ENCODE measurements around the gene SLC24A3. TPM values are rescaled to one million over a fixed set of nuclear protein-coding genes. Genes with fewer than 3 reads are reported as not detected.

SLC24A3 gene
- total RNA-seq, 1 experiment from 2014 or later = not detected

GRCh38 chr20:19271879-19272651, 59.6 kb downstream of the SLC24A3 start:
- no peak for DNase-seq (ENCODE audit: low spot score)

DNA sequence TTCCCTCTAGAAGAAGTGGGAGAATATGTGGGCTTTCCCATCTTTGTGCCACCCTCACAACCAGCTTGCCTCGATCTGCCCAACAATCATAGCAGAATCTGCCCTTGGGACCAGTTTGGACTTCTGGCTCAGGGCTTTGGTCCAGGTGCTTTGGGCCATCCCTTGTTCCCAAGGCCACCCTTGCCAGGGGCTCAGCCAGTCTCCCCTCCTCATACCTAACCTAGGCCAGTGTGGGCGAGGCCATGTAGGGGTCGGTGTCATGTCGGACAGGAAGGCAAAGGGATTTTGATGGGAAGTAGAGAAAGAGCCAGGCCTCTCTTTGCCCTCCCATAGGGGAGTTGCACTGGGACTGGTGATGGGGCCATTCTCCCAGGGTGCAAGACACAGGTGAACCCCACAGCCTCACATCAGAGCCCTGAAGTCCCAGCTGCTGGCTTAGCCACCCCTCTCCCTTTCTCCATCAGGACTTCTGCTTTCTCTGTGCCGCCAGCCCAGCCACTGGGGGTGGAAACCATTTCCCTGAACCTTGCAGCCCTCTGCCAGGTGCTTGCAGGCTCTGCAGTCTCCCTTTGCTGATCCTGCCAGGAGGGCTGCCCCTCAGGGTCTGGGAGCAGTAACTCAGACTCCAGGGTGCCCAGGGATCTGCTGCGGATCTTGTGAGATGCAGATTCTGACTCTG, 60.7 kb downstream of the SLC24A3 start:
- no peak for DNase-seq (ENCODE audit: low spot score)

- DNase-seq (ENCODE audit: low spot score) = no peak
Measured at GRCh38 chr20:19274001-19274400, 61.6 kb downstream of the SLC24A3 start.

GRCh38 chr20:19274412-19275015, 62.1 kb downstream of the SLC24A3 start:
- no peak for DNase-seq (ENCODE audit: low spot score)

DNA sequence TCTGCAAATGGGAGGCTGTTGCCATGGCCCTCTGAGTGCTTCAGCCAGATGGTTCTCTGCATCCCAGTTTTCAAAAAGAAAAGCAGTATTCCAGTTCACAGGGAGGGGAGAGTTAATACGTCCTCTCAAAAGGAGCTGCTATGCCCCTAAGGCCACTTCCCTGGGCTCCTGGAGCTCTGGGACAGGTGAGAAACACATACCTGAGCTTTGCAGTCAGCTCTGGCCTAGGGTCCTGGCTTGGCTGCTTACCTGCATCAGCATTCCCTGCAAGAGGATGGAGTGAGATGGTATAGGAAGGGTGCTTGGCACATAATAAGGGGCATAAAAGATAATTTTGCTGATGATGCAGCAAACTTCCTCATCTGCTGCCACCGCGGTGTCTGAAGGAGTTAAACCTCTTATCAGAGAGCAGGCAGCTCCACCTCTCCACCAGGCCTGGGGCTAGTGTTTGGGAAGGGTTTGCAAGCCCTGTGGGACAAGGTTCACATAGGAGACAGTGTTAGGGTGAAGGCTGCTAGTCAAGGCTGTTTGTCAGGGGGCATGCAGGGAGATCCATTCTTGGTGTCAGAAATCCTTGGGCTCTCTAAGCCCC, 62.7 kb downstream of the SLC24A3 start:
- no peak for DNase-seq (ENCODE audit: low spot score)

DNA sequence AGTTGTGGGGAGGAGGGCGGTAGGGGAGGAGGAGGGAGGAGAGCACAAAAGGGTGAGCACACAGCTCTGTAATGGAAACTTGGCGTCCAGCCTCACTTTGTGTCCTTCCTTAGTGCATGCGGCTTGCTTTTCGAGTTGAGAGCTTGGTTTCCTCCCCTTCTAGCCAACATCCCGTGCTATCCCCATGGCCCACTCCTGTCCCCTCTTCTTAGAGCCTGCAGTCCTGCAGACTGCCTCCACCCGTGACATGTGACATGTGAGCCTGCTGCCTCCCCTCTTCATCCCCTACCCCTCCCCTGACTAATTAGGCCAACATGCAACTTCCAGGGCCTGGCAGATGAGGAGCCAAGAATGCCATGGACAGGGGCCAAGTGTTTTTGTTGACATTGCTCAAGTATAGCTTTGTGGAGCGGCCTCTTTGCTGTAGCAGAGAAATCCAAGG, 63.2 kb downstream of the SLC24A3 start:
- DNase-seq (ENCODE audit: low spot score) = no peak

DNA sequence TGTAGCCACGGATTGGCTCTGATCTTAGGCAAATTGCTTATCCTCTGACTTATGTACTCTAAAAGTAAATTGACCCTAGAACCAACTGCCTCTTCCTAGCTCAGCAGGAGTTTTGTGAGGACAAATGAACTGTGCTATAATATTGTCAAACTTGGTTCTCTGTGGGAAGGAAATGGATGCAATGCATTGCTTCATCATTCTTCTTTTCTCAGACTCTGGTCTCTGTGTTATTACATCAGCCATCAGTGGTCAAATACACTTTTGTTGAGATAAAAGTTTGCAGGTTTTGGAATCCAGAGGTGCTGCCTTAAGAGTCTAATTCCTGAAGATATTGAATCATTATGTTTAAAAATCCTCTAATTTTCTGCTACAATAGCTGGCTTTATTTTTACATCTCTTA, 64.9 kb downstream of the SLC24A3 start:
- DNase-seq (ENCODE audit: low spot score) = no peak

DNA sequence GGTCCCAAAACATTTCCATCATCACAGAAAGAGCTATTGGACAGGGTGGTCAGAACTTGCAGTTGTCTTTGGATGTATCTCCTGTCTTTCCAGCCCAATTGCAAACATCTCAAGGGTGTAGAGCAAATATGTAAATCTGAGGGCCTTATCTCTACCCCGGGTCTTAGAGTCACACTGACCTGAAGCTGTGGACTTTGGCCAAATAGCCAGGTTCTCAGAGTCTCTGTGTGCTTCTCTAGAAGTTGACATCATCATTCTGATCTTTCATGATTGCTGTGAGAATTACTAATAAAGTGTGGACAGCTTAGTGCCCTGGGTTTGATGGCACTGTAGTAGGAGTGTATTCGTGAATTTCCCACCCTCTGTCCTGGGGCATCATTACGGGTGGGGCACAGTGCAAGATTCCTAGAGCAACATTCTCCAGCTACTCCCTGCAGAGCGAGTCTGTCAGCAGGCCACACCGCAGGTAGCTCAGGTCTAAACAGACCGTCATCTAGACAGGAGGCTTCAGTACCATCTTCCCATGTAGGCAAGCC, 71.1 kb downstream of the SLC24A3 start:
- DNase-seq (ENCODE audit: low spot score) = no peak

DNA sequence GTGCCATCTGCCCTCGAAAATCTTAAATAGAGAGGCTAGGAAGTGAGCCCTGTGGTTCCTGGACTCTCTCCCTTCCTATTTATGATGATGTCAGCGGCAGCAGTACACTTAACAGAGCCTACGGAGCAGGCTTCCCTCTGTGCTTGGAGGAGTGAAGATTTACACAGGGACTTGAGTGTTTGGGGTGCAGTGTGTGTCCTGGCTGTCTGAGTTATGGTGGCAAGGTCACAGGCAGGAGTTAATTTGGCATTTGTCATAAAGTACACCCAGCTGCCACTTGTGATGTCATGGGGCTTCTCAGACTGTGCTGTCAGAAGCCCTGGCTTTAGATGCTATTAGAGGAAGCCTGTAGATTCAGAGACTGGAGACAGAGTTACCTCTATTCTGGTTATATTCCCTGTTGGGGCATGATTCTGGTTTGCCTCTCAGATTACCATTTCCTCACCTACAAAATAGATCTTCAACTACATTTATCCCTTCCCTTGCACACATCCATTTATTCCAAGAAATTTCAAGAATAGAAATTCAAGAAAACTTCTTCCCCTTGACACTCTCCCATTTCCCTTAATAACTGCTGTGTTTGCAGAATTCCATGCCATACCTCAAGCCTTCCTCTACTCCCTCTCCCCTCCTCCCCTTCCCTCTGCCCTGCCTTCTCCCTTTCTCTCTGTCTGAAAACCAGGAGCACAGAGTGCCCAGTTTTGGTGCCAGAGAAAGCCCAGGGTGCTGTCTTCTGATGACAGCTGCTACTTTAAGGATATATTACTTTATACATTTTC, 72.1 kb downstream of the SLC24A3 start:
- no peak for DNase-seq (ENCODE audit: low spot score)

- no peak for DNase-seq (ENCODE audit: low spot score)
Measured at GRCh38 chr20:19285436-19285835, 73.0 kb downstream of the SLC24A3 start.

- DNase-seq (ENCODE audit: low spot score) = no peak
Measured at GRCh38 chr20:19288061-19288460, 75.6 kb downstream of the SLC24A3 start.

DNA sequence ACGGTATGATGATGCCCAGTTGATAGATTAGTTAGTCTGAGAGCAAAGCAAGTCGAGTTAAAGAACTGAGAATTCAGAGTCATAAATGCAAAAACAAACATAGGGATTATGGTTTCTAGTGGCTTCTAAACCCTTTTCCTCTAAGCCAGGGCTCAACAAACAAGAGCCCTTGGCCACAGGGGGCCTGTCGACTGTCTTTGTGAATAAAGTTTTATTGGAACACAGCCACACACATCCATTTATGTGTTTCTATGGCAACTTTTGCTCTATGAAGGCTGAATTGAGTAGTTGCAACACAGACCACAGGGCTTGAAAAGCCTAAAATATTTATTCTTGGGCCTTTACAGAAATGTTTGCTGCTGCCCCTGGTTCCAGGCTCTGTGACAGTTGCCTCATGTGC, 76.2 kb downstream of the SLC24A3 start:
- no peak for DNase-seq (ENCODE audit: low spot score)

DNA sequence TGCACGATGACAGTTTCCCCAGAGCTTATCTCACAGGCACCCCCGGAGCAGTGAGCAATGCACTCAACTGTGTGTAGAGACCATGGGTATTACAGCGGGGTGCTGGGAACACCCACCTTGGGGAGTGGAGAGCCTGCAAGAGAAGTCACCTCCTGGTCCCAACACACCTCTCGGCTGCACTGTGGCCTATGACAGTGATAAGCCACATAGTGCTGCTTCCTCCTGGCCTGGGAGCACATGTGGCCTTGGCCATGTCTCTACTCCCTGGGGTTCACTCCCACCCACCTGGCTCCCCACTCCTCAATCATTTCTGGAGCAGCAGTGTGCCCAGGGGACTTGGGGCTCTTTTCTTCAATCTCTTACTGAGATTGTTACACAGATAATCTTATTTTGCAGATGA, 77.0 kb downstream of the SLC24A3 start:
- DNase-seq (ENCODE audit: low spot score) = no peak

GRCh38 chr20:19291024-19291817, 78.8 kb downstream of the SLC24A3 start:
- no peak for DNase-seq (ENCODE audit: low spot score)

DNA sequence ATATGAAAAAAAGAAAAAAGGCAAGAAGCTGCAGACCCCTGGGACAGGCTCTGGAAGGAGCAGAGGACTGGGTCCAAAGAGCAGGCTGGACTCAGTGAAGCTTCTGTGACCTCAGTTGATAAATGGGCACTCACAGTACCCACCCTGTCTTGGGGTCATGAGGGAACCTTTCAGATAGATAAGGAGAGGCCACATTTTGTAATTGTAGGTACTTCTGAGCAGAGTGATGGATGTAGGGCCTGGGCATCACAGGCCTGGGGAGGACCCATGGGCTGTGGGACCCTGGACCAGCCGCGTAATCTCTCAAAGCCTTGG, 79.3 kb downstream of the SLC24A3 start:
- DNase-seq (ENCODE audit: low spot score) = no peak

DNA sequence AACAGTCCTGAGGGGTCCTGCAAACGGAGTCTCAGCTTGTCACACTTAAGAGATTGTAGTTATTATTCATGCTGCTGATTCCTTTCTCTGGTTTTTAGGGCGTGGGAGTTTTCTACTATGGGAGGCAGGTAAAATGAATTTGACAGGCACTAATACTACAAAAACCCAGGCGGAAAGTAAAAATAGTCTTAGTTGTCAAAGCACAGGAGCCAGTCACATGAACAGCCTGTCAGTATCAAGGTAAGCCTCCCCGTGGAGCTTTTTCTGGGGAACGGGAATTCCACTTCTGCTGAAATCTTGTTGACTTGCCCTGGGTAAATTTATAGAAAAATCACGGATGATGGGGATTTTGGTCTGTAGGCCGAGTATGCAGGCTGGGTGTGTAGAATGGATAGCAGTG, 79.8 kb downstream of the SLC24A3 start:
- DNase-seq (ENCODE audit: low spot score) = no peak

DNA sequence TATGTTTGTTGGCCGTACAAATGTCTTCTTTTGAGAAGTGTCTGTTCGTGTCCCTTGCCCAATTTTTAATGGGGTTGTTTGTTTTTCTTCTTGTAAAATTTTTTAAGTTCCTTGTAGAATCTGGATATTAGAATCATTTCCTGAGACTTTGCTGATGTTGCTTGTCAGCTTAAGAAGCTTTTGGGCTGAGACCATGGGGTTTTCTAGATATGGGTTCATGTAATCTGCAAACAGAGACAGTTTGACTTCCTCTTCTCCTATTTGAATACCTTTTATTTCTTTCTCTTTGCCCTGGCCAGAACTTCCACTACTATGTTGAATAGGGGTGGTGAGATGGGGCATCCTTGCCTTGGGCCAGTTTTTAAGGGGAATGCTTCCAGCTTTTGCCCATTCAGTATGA, 82.6 kb downstream of the SLC24A3 start:
- DNase-seq (ENCODE audit: low spot score) = no peak

DNA sequence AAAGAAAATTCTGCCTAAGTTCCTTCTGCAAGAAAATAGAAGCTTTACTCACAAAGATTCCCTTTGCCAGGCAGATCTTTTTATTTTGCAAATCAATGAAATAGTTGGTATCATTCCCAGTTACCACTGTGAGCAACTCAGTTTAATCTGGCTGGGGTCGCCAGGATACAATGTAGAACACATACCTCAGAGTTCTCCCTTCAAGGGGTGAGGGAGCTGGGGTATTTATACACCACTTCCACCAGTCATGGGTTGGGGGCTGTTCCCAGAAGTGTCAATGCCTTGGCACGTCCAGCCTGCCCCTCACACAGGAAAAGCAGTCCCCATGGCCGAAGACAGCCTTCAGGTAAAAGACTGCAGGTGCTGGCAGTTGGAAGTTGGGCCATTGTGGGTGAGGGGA, 86.2 kb downstream of the SLC24A3 start:
- DNase-seq (ENCODE audit: low spot score) = no peak

DNA sequence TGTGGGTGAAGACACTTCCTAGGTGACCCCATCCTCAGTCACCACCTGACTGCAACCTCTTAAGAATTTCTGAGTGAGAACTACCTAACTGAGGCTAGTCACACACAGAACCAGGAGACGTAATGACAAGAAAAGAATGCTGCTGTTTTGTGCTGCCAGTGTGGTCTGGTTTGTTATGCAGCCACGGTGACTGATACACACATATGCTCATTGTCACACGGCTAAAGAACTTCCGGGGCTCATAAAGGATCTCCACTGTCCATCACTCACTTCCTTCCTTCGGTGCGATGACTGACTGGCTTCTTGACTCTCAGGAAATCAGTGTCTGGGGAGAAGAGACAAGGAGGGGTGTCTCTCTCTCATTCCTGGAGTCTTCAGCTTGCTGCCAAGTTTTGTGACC, 88.0 kb downstream of the SLC24A3 start:
- no peak for DNase-seq (ENCODE audit: low spot score)

GRCh38 chr20:19301142-19301541, 88.7 kb downstream of the SLC24A3 start:
- no peak for DNase-seq (ENCODE audit: low spot score)

DNA sequence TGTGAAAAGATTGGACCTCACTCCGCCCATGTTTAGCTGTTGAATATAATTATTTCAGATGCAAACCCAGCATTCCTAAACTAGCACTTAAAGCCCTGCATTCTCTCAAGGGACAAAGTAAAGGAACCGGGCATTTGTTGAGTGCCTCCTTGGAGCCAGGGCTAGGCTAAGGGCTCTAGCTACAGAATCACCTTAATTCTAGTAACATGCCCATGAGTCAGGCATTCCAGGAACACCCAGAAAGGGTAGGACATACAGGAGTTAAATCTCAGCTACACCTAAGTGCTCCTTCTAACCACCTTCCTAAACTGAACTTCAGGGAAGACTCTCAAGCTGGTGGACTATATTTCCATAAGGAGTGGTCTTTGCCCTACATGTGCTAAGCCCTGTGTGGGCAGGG, 89.4 kb downstream of the SLC24A3 start:
- no peak for DNase-seq (ENCODE audit: low spot score)
